Skeletal muscle satellite cell (primary cell): ENCODE data around the gene OTOA.
"Not testable (repeated sequence)": the region's sequence is repeated elsewhere in the genome, so short reads cannot be mapped to it uniquely, and the experiment has no call there.

Experiments used
- H3K27me3 ChIP-seq: 2 replicates; pipeline ENCODE4 v1.7.0; 2013; ENCODE audit warnings: low read length; ENCODE audit not compliant: control insufficient read depth, insufficient read depth
- H3K36me3 ChIP-seq: 2 replicates; pipeline ENCODE4 v1.7.0; 2013; ENCODE audit warnings: mild to moderate bottlenecking, control low read depth, low read length; ENCODE audit not compliant: insufficient read depth
- H3K4me1 ChIP-seq: 2 replicates; pipeline ENCODE4 v1.7.0; 2013; ENCODE audit warnings: low read length; ENCODE audit not compliant: control insufficient read depth, insufficient read depth
- H3K4me2 ChIP-seq: 2 replicates; pipeline ENCODE4 v1.7.0; 2013; ENCODE audit warnings: mild to moderate bottlenecking, low read length
- H3K4me3 ChIP-seq: 2 replicates; pipeline ENCODE4 v1.7.0; 2013; ENCODE audit warnings: low read length
- H3K9ac ChIP-seq: 2 replicates; pipeline ENCODE4 v1.7.0; 2013; ENCODE audit warnings: mild to moderate bottlenecking, low read depth, low read length, moderate library complexity
- H3K9me3 ChIP-seq: replicated peaks from 2 replicates; pipeline ENCODE4 v1.7.0; 2013; ENCODE audit warnings: mild to moderate bottlenecking, control low read depth, low read length

Gene OTOA

GRCh38 chr16:21654466-21654865 lies 9.3 kb upstream of the OTOA start:
- no peak overlapping the region for H3K9ac ChIP-seq
- peaks cover 15% of the 10 kb centered on the region for H3K4me1 ChIP-seq
- no peak overlapping the region for H3K4me3 ChIP-seq
- no peak overlapping the region for H3K4me2 ChIP-seq
- H3K9me3 ChIP-seq = no peaks in the 10 kb centered on the region
- peaks cover 51% of the 10 kb centered on the region for H3K36me3 ChIP-seq
- H3K27me3 ChIP-seq = no peaks in the 10 kb centered on the region

GRCh38 chr16:21654881-21655280 lies 8.9 kb upstream of the OTOA start:
- Histone ChIP-seq H3K27me3 (no peaks in the 10 kb centered on the region), H3K4me3 (no peak overlapping the region), H3K4me1 (peaks cover 15% of the 10 kb centered on the region), H3K9me3 (no peaks in the 10 kb centered on the region), H3K9ac (no peak overlapping the region), H3K36me3 (peaks cover 49% of the 10 kb centered on the region), H3K4me2 (no peak overlapping the region)

GRCh38 chr16:21656795-21657768 lies 6.7 kb upstream of the OTOA start:
- Histone ChIP-seq H3K9ac (no peak overlapping the region), H3K4me1 (peaks cover 15% of the 10 kb centered on the region), H3K4me3 (no peak overlapping the region), H3K9me3 (no peaks in the 10 kb centered on the region), H3K36me3 (peaks cover 53% of the 10 kb centered on the region), H3K27me3 (no peaks in the 10 kb centered on the region), H3K4me2 (no peak overlapping the region)

DNA sequence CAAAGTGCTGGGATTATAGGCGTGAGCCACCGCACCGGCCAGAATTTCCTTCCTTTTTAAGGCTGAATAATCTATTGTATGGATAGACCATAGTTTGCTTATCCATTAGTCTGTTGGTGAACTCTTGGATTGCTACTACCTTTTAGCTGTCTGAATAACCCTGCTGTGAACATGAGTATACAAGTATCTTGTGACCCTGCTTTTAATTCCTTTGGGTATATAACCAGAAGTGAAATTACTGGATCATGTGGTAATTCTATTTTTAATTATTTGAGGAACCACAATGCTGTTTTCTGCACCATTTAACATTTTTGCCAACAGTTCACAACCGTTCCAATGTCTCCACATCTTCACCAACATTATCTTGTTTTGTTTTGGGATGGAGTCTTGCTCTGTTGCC lies 4.6 kb upstream of the OTOA start:
- Histone ChIP-seq H3K4me1 (peaks cover 10% of the 10 kb centered on the region), H3K4me2 (no peak overlapping the region), H3K4me3 (no peak overlapping the region), H3K9ac (no peak overlapping the region), H3K36me3 (peaks cover 48% of the 10 kb centered on the region), H3K27me3 (peaks cover 4% of the 10 kb centered on the region), H3K9me3 (no peaks in the 10 kb centered on the region)

GRCh38 chr16:21664801-21665492 lies 1.2 kb downstream of the OTOA start:
- no peaks in the 10 kb centered on the region for H3K9me3 ChIP-seq
- no peak overlapping the region for H3K4me2 ChIP-seq
- no peak overlapping the region for H3K4me3 ChIP-seq
- no peak overlapping the region for H3K9ac ChIP-seq
- H3K4me1 ChIP-seq = no peaks in the 10 kb centered on the region
- H3K36me3 ChIP-seq = peaks cover 4% of the 10 kb centered on the region
- peaks cover 20% of the 10 kb centered on the region for H3K27me3 ChIP-seq

DNA sequence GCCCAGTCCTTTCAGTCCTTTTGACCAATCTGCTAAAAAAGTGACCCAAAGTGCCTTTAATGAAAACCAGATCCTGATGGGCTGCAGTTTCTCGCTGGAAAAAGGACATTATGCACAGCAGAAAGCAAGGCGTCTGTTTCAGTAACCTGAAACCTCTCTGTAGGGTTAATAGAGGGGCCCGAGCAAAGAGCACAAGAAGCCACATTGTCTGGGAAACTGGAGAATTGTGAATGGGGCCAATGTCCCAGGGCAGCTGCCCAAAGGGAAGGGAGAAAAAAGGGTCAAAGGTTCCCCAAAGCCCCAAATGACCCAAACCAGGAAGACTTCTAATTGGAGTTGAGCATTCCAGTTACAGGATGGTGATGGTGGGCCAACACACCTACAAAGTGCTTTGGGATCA lies 3.0 kb downstream of the OTOA start:
- Histone ChIP-seq H3K4me3 (no peak overlapping the region), H3K9me3 (no peaks in the 10 kb centered on the region), H3K4me2 (no peak overlapping the region), H3K4me1 (no peaks in the 10 kb centered on the region), H3K27me3 (peaks cover 24% of the 10 kb centered on the region), H3K36me3 (no peaks in the 10 kb centered on the region), H3K9ac (no peak overlapping the region)

DNA sequence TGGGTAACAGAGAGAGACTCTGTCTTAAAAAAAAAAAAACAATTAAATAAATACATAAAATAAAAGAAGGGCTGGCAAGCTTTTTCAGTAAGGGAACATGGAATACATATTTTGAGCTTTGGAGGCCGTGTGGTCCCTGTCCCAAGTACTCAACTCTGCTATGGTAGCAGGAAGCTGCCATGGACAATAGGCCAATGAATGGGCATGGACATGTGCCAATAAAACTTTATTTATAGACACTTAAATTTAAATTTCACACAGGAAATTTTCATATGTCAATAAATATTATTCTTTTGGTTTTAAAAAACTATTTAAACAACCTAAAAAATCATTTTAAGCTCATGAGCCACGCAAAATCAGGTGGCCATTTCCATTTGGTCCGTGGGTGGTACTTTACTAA lies 3.8 kb downstream of the OTOA start:
- Histone ChIP-seq H3K4me2 (no peak overlapping the region), H3K36me3 (no peaks in the 10 kb centered on the region), H3K27me3 (peaks cover 24% of the 10 kb centered on the region), H3K4me1 (no peaks in the 10 kb centered on the region), H3K4me3 (no peak overlapping the region), H3K9me3 (no peaks in the 10 kb centered on the region), H3K9ac (no peak overlapping the region)

DNA sequence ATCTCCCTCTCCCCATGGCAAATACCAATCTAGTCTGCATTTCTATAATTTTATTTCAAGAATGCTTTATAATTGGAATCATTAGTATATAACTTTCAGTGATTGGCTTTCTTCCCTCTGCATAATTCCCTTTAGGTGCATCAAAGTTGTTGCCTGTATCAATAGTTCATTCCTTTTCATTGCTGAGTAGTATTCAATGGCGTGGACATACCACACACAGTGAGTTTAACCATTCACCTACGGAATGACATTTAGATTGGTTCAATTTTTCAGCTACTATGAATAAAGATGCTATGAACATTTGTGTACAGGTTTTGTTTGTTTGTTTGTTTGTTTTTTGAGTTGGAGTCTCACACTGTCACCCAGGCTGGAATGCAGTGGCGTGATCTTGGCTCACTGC lies 9.7 kb downstream of the OTOA start:
- Histone ChIP-seq H3K4me1 (no peaks in the 10 kb centered on the region), H3K27me3 (peaks cover 18% of the 10 kb centered on the region), H3K9me3 (no peaks in the 10 kb centered on the region), H3K36me3 (no peaks in the 10 kb centered on the region), H3K4me3 (no peak overlapping the region), H3K9ac (no peak overlapping the region), H3K4me2 (no peak overlapping the region)

DNA sequence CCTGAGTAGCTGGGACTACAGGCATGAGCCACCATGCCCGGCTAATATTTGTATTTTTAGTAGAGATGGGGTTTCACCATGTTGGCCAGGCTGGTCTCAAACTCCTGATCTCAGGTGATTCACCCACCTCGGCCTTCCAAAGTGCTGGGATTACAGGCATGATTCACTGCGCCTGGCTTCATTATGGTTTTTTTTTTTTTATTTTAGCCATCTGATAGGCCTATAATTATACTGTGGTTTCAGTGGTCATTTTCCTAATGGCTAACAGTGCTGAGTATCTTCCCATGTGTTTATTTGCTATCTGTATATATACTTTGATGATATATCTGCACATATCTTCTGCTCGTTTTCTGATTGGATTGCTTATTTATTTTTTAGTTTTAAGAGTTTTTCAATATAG lies 10.7 kb downstream of the OTOA start:
- H3K9ac ChIP-seq, H3K4me1 ChIP-seq, H3K4me3 ChIP-seq, H3K36me3 ChIP-seq, H3K4me2 ChIP-seq, H3K9me3 ChIP-seq: not testable (repeated sequence)
- peaks cover 22% of the 10 kb centered on the region for H3K27me3 ChIP-seq

GRCh38 chr16:21680714-21681113 lies 16.9 kb downstream of the OTOA start:
- H3K4me3 ChIP-seq, H3K36me3 ChIP-seq, H3K9ac ChIP-seq, H3K9me3 ChIP-seq, H3K4me1 ChIP-seq, H3K4me2 ChIP-seq: not testable (repeated sequence)
- H3K27me3 ChIP-seq = peaks cover 24% of the 10 kb centered on the region

GRCh38 chr16:21683184-21683583 lies 19.4 kb downstream of the OTOA start:
- Histone ChIP-seq H3K9ac (no peak overlapping the region), H3K9me3 (no peaks in the 10 kb centered on the region), H3K27me3 (peaks cover 15% of the 10 kb centered on the region), H3K4me3 (no peak overlapping the region), H3K36me3 (no peaks in the 10 kb centered on the region), H3K4me1 (no peaks in the 10 kb centered on the region), H3K4me2 (no peak overlapping the region)
